HG03520 (cell line): ENCODE measurements around the gene USP31.
"Not testable (repeated sequence)": the region's sequence is repeated elsewhere in the genome, so short reads cannot be mapped to it uniquely, and the experiment has no call there.

ENCODE experiments used
- ATAC-seq: cut with Tn5 transposase; IDR thresholded peaks from one replicate; pipeline ENCODE4 v1.9.1; 2021; ENCODE audit warnings: mild to moderate bottlenecking, moderate library complexity; ENCODE audit not compliant: unreplicated experiment

The USP31 gene

DNA sequence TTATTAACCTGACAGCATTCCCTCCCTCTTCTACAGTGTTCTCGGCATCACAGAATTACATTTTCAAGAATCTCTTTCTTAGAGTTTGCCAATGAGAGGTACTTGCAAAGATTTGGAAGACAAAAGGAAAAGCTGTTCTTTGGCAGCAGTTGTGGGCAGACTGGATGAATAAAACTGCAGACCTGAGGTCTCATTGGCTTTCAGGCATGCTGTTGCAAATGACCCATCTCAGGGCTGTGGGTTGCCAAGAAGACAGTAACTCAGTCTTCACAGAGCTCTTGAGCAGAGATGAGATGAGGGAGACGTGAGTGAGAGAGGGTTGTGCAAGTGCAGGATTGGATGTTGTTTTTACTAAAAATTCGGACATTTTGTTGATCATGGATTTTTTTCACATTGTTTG lies 11.3 kb upstream of the USP31 start:
- no peak for ATAC-seq

DNA sequence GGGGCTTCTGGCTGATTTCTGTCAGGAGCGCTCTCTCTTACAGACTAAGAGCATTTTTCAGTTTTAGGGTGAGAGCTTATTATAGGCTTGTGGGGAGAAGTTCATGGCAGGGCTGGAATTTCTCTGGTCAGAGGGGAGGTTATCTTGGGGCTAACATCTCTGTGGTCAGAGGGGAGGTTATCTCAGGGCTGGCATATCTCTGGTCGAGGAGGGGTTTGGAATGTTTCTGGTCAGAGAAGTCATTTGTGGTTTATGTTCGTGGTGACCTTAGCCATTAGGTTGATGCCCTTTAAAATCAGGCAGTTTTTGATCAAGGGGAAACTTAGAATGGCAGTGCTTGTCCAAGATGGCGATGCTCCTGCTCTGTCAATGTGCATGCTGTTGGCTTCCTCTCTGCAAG lies 10.8 kb upstream of the USP31 start:
- ATAC-seq, result no peak

DNA sequence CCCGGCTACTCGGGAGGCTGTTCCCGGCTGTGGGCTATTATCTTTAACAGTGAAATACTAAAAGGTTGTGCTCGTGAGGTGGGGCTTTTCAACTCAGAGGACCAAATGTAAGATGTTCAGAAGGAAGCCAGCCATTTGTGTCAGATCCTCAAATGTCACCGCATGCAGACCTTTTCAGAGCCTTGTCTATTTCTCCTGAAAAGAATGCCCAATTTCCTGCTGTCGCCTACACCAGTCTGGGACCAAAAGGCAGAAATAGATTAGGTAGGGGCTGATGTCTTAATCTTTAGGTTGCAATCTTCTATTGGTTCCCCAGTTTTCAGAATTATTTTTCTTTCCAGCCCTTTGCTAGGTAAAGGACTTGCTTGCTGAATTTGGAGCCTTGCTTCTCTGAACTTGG lies 8.9 kb upstream of the USP31 start:
- ATAC-seq, result no peak

DNA sequence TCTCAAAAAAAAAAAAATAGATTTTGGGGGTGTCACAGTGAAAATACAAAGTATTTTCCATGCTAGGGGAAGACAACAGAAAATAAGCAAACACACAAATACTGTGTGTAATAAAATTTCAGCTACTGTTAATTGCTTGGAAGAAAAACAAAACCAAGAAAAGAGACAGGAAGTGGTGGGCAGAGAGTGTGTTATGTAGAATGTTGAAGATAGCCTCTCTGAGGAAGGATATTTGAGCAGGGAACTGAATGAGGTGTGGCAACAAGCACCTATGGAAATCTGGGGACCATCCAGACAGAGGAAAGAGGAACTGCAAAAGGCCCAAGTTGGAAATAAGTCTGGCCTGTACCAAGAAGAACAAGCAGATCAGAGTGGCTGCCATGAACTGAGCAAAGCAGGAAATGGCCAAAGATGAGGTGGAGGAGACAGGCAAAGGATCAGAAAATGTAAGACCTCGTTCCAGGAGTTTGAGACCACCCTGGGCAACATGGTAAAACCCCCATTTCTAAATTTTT lies 7.8 kb upstream of the USP31 start:
- no peak for ATAC-seq

DNA sequence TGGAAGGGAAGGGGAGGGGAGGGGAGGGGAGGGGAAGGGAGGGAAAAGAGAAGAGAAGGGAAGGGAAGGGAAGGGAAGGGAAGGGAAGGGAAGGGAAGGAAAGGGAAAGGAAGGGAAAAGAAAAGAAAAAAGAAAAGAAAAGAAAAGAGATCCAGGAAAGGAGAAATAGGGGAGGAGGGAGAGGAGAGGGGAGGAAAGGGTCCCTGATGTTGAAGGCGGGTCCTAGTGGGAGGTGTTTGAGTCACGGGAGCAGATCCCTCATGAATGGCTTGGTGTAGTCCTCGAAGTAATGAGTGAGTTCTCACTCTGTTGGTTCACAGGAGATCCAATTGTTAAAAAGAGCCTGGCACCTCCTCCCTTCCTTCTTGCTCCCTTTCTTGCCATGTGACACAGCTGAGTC lies 6.9 kb upstream of the USP31 start:
- no peak for ATAC-seq

DNA sequence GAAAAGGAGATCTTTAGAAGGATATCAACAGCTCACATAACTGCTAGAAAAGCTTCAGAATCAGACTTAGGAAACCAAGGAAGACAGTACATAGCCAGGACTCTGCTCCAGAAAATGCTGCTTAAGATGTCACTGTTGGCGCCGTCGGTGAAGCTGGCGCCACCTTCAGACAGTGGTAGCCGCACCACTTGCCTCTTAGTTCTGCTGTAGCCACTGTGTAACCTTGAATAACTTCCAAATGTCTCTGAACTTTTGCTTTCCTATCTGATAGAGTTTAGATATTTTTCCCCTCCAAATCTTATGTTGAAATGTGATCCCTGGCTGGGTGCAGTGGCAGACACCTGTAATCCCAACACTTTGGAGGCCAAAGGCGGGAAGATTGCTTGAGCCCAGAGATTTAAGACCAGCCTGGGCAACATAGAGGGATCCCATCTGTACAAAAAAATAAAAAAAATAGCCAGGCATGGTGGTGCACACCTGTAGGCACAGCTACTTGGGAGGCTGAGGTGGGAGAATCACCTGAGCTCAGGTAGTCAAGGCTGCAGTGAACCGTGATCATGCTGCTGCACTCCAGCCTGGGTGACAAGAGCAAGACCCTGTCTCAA lies 6.3 kb upstream of the USP31 start:
- ATAC-seq, result no peak

DNA sequence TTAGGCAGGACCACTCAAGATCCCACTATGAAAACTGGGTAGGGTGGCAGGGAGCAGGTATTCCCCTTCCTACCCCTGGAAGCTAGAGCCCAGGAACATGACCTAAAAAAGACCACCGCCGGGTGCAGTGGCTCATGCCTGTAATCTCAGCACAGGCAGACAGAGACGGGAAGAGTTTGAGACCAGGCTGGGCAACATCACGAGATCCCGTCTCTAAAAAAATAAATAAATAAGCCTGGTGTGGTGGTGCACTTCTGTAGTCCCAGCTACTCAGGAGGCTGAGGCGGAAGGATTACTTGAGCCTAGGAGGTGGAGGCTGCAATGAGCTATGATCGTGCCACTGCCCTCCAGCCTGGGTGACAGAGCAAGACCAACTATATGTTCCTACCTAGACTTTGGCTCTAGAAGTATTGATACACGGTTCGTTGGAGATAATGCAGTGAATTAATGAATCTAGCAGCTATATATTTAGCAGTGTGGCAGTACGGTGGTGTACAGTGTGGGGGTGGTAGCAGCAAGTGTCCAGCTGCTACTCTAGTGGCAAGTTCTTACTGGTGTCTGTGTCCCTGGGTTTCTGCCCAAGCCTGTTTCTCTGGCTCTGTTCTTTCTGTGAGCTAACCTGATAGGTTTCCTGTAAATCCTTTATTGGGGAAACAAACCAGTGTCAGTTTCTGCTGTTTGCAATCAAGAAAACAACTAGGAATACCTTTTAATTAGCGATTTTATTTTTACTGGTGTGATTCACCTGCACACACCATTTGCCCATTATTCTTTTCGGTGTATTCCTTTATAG lies 3.3 kb upstream of the USP31 start:
- ATAC-seq, result no peak

DNA sequence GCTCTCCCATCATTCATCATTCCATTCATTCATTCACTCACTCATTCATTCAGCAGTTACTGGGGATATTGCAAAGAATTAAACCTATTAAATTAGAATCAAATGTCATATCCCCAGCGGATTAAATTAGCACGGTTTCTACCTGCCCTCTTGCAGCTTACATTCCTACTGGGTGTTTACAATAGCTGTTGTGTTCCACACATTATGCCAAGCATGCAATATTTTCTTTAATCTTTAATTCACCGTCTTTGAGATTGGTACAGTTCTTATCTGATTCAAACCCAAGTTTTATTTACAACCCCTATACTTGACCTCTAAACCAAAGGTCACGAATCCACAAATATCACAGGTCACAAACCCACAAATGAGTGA lies 727 bp upstream of the USP31 start:
- ATAC-seq, result no peak

DNA sequence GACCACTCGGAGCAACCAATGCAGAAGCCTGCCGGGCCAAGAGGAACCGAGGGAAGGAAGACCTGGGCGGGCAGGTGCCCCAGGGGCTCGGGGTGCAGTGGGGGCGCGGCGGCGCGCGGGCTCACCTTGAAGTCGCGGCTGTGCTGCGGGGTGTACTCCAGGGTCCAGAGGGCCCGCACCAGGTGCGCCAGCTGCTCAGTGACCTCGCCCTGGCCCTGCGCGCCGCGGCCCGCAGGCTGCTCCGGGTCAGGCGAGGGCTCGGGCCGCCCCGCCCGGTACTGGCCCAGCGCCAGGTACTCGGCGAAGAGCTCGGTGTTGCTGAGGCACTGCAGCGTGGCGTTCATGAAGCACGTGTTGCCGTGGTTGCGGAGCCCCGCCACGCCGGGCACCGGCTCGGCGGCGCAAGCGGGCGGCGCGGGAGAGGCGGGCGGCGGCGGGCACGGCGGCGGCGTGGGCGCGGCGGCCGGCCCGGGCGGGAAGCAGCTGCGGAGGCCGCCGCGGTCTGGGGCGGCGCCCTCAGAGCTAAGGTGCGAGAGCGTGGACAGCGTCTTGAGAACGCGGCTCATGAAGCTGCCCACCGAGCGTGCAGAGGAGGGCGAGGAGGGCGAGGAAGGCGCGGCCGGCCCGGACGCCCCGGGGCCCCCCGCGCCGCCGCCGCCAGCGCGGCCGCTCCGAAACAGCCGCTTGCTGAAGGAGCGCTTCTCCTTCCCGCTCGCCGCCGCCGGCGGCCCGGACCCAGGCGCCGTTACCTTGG lies 562 bp downstream of the USP31 start:
- ATAC-seq, result peak; percentile 39

DNA sequence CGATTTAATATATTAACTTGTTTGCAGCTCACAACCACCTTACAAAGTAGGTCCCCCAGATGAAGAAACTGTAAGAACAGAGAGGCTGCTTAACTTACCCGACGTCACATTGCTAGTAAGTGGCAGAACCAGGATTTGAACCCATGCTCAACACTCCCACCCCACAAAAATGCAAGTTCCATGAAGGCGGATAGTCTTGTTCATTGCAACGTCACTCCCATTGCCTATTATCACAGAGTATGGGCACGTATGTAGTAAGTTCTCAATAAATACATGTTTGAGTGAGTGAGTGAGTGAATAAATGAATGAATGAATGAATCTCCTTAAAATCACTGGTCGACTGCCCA lies 1.1 kb downstream of the USP31 start:
- no peak for ATAC-seq

DNA sequence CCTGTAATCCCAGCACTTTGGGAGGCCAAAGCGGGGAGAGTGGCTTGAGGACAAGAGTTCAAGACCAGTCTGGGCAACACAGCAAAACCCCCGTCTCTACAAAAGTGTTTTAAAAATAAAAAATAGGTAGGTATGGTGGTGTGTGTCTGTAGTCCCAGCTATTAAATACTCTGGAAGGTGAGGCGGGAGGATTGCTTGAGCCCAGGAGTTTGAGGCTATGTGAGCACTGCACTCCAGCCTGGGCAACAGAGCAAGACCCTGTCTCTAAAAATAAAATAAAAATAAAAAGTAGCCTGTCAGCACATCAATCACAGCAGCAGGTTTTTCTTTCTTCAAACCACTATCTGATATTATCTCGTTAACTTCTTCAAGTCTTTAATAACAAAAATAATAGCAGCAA lies 1.6 kb downstream of the USP31 start:
- no peak for ATAC-seq

DNA sequence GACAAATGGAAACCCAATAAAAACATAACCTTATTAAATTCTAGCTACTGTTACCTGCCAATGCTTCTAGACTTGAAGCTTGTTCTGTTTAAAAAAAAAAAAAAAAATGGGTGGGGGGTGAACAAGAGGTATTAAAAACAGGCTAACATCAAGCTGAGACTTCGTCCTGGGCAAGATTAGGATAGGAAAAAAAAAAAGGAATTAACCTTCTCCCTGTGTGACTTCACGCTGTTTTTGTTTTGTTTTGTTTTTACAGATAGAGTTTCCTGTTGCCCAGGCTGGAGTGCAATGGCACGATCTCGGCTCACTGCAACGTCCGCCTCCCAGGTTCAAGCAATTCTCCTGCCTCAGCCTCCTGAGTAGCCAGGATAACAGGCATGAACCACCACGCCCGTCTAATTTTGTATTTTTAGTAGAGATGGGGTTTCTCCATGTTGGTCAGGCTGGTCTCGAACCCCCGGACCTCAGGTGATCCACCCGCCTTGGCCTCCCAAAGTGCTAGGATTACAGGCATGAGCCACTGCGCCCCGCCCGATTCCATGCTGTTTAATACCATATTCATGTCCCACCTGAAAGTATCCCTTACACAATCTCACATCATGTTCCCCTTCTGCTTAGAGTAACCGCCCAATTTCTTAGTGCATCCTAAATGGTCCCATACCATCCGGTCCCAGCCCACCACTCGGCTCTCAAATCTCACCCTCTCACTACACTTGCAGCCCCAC lies 2.2 kb downstream of the USP31 start:
- no peak for ATAC-seq

DNA sequence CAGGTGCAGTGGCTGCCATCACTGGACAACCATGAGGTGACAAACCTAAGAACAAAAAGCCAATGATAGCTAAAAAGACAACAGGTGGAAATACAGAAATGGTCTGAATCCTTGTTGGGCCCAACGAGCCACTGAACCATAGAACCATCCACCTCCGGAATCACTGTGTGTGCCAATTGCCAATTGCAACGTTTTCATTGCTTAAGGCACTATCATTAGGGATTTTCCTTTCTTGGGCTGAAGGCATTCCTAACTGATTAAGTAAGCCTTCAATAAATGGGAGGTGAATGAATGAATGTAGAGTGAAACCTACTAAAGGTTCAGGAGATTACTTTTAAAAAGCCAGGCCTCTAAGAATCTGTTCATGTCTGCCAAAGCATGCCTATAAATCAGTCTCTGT lies 3.6 kb downstream of the USP31 start:
- no peak for ATAC-seq

DNA sequence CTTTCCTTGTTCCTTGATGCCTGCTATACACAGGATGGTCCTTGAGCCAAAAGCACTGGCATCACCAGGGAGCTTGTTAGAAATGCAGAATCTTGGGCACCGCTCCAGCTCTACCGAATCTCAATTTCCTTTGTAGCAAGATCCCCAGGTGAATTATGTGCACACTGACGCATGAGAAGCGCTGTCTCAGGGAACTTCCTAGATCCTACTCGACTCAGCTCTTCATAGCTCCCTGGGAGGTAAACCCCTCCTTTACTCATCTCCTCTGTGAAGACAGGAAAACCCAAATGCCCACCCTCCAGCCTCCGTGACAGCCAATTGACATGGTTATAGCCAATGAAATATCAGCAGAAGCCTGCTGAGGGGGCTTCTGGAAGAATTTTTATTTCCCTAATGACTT lies 4.1 kb downstream of the USP31 start:
- ATAC-seq, result no peak

DNA sequence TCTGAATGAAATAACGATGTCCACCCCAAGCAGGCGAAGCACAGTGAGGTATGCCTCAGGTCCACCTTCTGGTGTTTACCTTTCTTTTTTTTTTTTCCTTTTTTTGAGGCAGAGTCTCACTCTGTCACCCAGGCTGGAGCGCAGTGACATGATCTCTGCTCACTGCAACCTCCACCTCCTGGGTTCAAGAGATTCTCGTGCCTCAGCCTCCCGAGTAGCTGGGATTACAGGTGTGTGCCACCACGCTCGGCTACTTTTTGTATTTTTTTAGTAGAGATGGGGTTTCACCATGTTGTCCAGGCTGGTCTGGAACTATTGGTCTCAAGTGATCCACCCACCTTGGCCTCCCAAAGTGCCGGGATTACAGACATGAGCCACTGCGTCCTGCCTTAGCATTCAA lies 4.9 kb downstream of the USP31 start:
- ATAC-seq, result not testable (repeated sequence)

DNA sequence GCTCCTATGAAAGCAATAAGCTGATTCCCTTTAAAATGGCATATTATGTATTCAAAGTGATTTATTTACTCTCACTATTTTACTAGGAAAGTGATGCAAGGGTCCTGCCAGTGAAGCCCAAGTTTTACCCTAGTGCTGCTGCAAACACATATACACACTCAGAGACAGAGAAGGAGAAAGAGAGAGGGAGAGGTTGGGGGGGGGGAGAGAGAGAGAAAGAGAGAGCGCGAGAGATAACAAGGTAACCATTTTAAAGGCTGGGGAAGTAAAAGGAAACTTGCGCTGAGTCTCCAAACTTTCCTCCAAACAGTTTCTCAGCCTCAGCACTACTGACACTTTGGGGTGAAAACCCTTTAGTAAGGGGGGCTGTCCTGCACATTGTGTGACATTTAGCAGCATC lies 5.9 kb downstream of the USP31 start:
- no peak for ATAC-seq

DNA sequence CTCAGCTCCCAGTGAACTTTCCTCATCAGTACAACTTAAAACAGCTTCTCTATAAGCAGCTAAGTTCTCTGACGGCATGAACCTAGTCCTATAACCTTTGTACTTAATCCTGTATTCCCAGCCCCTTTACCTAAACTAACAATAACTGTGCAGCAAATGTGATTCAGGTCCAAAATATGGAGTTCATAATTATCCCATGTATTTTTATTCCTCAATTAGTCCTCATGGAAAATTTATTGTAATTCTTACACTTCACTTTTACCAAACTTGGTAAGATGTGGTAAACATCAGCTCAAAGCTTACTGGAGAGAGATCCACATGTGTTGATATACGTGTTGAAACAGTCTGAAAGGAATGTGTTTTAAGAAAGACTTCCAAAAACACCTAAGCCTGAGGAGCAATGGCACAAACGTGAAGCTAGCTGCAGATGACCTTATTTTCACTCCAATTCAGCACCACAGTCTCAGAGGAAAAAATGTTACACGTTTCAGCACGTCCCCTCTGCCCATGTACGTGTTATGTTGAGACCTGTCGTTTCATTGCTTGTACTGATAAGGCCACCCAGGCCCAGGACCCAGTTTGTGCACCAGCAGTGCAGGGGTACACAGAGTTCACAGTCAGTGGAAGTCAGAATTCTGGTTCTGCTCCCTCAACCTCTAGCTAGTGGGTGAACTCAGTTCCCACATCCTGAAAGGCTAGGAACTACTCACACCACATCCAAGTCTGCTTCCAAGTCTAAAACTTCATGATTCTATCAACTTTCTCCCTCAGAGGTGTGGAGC lies 7.1 kb downstream of the USP31 start:
- no peak for ATAC-seq

DNA sequence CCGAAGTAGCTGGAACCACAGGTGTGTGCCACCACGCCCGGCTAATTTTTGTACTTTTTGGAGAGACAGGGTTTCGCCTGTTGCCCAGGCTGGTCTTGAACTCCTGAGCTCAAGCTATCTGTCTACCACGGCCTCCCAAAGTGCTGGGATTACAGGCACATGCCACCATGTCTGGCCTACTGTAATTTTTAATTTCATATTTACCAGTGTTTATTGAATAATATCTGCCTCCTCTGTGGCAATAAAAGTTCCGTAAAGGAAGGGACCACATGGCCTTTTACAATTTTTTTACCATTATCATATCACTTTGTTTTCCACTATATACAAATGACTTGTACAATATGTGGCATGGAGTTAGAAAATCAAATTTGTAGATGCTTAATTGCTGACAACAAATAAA lies 7.8 kb downstream of the USP31 start:
- no peak for ATAC-seq

DNA sequence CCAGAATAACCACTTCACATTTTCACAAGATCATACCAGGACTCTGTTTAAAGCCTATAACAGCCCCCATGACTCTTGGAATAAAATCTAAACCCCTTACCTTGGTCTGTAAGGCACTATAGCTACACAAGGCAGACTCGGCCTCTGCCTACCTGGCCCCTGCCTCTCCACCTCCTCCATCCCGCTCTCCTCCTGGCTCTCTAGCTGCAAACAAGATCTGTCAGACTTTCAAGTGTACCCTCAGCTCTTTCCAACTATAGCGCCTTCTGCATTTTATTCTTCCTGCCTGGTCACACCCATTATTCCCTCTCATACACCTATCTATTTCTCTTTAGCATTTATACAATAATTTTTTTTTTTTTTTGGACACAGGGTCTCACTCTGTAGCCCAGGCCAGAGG lies 8.2 kb downstream of the USP31 start:
- ATAC-seq, result no peak

DNA sequence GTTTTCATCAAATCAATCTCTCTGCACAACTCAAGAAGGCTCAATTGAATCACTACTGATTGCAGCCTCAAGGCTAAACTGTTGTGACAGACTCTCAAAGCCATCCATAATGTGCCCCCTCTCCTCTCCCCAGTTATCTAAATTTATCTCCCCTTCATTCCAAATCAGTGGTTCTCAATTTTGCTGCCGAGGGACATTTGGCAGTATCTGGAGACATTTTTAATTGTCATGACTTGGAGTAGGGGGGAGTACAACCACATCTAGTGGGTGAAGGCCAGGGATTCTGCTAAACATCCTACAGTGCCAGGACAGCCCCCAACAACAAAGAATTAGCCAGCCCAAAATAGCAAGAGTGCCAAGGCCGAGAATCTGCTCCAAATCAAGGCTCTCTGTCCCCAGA lies 9.1 kb downstream of the USP31 start:
- ATAC-seq, result no peak

DNA sequence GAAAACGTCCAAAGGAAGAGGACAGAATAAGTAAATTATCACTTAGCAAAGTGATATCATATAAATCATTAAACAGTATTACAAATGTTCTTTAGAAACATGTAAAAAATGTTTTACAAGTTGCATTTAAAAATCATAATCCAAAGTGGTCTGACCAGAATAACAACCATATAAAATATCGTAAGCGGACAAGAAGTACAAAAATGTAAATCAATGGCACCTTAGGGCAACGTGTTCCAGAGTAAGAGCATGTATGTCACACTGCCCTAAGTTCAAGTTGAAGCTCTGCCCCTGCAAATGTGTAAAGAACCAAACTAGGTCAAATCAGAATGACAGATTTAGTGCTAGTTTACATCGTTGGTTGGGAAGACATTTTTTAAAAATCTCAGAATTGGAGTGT lies 11.4 kb downstream of the USP31 start:
- no peak for ATAC-seq
